NCI-H524 treated with DMSO at 0.1 percent for 48 hours (cell line): Measurements from ENCODE around the gene TRIM28.
"Not testable (repeated sequence)": the region's sequence is repeated elsewhere in the genome, so short reads cannot be mapped to it uniquely, and the experiment has no call there.

ENCODE experiments used
- DNase-seq: peaks from one replicate; lab custom pipeline; 2025; lab: John Stamatoyannopoulos, UW

The TRIM28 gene

GRCh38 chr19:58519355-58520256 is 24.3 kb upstream of the TRIM28 start, which contains the start of gene ZBTB45:
ZBTB45 (minus strand) TSS chr19:58519810; CDS start chr19:58517673, 2,137 bp downstream.
- DNase-seq: peak; percentile 97

- DNase-seq: no peak
These were observed 23.6 kb upstream of the TRIM28 start for GRCh38 chr19:58520257-58520599.

GRCh38 chr19:58521651-58522050 is 22.2 kb upstream of the TRIM28 start:
- no peak for DNase-seq

DNA sequence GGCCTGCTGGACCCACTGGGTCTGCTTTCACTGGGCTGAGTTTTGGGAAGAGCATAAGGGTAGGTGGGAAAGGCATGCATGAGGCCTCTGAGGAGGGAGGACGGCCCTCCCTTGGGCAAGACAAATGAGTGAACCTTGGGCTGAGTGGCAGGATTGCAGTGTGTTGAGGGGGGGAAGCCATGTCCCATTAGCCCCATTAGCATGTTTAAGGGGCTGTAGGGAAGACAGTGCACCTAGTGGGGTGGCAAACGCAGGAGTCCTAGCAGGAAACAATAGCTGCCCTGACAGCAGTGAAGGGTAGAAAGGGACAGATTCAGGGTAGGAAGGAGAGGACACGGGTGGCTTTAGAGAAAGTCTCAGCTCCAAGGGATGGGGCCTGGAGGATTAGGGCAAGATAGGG is 21.2 kb upstream of the TRIM28 start:
- DNase-seq: no peak

- no peak for DNase-seq
These were observed 14.5 kb upstream of the TRIM28 start for GRCh38 chr19:58529405-58529804.

DNA sequence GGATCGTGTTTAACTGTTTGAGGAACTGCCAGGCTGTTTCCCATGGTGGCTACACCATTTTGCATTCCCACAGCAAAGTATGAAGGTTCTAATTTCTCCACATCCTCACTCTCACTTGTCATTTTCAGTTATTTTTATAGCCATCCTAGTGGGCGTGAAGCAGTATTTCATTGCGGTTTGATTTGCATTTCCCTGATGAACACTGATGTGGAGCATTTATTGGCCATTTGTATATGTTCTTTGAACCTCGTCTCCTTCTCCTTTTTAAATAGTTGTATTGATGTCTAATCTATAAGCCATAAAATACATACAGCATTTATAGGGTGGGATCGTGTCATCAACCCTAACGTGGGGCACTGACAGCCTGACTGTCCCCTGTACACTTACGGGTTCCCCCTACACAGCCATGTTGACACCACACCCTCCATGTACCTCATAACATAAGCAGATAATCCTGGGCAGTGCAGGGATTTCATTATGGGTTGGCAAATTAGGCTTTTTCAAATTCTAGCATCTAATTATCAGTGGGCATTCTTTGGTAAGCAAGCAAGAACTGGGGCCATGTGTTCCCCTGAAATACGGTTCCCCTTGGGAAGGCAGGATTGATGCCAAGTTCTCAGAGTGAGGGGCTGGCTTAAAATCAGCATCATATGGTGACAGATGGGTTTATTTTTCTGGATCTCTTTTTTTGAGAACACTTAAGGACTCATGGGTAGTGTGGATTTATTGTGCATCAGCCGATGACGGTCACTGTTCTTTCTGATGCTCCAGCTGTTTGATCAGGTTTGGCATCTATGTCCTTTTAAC is 12.6 kb upstream of the TRIM28 start:
- peak; percentile 69 for DNase-seq

DNA sequence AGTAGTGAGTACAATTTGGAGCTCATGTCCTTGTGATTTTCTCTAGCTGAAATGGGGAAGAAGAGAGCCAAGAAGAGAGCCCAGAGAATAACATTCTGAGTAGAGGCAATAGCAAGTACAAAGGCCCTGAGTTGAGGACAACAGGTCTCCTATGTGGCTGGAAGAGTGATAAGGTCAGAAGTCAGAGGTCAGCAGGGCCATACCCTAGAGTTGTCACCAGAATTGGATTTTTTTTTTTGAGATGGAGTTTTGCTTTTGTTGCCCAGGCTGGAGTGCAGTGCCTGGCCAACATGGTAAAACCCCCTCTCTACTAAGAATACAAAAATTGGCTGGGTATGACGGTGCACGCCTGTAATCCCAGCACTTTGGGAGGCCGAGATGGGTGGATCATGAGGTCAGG is 8.0 kb upstream of the TRIM28 start:
- no peak for DNase-seq

DNA sequence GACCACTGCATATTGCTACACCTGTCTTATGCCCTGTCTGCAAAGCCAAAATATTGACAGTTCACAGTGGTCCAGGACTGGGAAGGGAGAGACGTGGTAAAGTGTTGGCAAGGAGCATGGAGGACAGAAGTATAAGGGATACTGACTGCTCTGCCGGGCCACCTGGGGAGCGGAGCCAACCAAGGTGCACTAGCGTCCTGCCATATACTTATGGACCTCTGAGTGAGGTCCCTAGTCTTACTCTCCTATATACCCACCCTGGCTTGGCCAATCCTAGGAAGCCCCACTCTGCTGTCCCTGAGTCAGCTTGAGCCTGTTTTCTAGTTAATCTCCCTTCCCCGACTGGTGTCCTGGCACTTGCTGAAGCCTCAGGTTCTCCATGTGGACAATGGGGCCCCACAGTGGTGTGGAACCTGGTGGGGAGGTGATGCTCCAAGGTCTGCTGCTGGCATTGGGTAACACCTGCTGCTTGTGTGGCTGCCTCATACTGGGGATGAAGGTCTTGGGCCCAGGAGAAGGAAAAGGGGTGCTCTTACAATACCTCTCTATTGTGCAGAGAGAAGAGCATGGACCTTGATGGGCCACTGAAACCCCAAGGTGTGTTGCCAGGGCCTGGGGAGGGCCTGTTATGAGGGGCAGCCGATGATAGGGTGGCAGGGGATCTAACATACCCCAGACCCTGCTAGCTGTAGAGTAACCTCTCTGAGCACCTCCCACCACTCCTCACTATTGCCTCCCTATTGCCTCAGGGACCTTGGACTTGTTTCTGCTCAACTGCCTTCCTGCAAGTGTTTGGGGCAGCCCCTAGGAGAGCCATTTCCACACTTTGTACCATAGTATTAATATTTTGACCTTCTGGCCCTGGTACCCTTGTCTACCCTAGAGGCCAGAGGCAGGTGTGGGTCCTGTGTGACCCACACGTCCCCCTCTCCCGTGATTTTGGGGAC is 6.7 kb upstream of the TRIM28 start:
- no peak for DNase-seq

- no peak for DNase-seq
These were observed 5.4 kb upstream of the TRIM28 start for GRCh38 chr19:58538257-58539168.

DNA sequence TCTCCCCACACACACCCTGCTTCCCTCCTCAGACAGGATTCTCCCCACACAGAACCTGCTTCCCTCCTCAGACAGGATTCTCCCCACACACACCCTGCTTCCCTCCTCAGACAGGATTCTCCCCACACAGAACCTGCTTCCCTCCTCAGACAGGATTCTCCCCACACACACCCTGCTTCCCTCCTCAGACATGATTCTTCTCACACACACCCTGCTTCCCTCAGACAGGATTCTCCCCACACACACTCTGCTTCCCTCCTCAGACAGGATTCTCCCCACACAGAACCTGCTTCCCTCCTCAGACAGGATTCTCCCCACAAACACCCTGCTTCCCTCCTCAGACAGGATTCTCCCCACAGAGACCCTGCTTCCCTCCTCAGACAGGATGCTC is 4.7 kb upstream of the TRIM28 start:
- not testable (repeated sequence) for DNase-seq

GRCh38 chr19:58542641-58543372 is 1.1 kb upstream of the TRIM28 start:
- DNase-seq: not testable (repeated sequence)

DNA sequence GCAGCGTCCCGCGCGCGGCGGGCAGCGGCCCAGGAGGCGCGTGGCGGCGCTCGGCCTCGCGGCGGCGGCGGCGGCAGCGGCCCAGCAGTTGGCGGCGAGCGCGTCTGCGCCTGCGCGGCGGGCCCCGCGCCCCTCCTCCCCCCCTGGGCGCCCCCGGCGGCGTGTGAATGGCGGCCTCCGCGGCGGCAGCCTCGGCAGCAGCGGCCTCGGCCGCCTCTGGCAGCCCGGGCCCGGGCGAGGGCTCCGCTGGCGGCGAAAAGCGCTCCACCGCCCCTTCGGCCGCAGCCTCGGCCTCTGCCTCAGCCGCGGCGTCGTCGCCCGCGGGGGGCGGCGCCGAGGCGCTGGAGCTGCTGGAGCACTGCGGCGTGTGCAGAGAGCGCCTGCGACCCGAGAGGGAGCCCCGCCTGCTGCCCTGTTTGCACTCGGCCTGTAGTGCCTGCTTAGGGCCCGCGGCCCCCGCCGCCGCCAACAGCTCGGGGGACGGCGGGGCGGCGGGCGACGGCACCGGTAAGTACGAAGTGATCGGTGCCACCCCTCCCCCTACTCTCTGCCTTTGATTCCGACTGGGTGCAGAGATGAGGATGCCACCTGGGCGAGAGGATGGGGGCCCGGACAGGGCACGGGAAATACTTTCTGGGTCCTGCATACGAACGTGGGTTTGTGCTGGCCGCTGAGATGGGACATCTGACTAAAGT is 874 bp downstream of the TRIM28 start:
- no peak for DNase-seq

DNA sequence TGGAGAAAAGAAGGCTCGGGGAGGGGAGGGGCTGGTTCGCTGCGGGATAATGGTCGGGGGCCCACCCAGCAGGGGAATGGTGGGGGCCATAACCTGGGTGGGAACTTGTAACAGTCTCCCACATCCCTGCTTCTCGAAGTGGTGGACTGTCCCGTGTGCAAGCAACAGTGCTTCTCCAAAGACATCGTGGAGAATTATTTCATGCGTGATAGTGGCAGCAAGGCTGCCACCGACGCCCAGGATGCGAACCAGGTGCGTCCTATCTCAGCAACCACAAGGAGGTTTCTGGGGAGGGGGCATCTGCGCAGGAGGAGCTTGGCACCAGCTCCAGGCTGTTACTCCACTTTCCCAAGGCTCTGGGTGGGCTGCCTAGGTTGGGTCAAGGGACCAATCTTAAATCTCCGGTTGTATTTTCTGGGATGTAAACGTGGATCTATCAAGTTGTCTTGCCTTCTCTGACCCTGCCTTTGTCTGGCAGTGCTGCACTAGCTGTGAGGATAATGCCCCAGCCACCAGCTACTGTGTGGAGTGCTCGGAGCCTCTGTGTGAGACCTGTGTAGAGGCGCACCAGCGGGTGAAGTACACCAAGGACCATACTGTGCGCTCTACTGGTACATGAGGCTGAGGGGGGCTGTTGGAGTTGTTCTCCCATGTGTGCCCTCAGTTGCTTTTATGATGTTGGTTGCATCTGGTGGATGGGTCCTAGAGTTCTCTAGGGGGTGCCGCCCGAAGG is 1.6 kb downstream of the TRIM28 start:
- DNase-seq: no peak

- DNase-seq: no peak
These were observed 2.2 kb downstream of the TRIM28 start for GRCh38 chr19:58546019-58546530.

- DNase-seq: no peak
These were observed 3.8 kb downstream of the TRIM28 start for GRCh38 chr19:58547323-58548312.

GRCh38 chr19:58548859-58549663 is 5.2 kb downstream of the TRIM28 start:
- no peak for DNase-seq
